Urothelium cell line (cell line): Measurements from ENCODE around the gene SH2D3C.
"Not testable (repeated sequence)": the region's sequence is repeated elsewhere in the genome, so short reads cannot be mapped to it uniquely, and the experiment has no call there.

Experiments used
- DNase-seq: peaks from one replicate; pipeline ENCODE4 v3.0.0; 2011; ENCODE audit warnings: low spot score, mixed read lengths
- FAIRE-seq: peaks from 2 replicates; lab custom pipeline; 2011; peaks lifted over from hg19 to GRCh38; lab: Jason Lieb, UNC

Gene SH2D3C

GRCh38 chr9:127785023-127785932, 6.8 kb upstream of the SH2D3C start:
- no peak for FAIRE-seq

GRCh38 chr9:127783111-127784008, 4.9 kb upstream of the SH2D3C start:
- no peak for DNase-seq
- FAIRE-seq = no peak

More at GRCh38 chr9:127785023-127785932, 6.8 kb upstream of the SH2D3C start:
- DNase-seq = peak; percentile 91

GRCh38 chr9:127781806-127782205, 3.3 kb upstream of the SH2D3C start:
- no peak for DNase-seq
- FAIRE-seq = no peak

GRCh38 chr9:127780909-127781308, 2.4 kb upstream of the SH2D3C start:
- not testable (repeated sequence) for FAIRE-seq, DNase-seq

GRCh38 chr9:127780126-127780885, 1.8 kb upstream of the SH2D3C start:
- DNase-seq (no peak), FAIRE-seq (no peak)

GRCh38 chr9:127779136-127779981, 893 bp upstream of the SH2D3C start:
- FAIRE-seq (no peak), DNase-seq (no peak)

GRCh38 chr9:127777368-127777980, 992 bp downstream of the SH2D3C start:
- DNase-seq (no peak), FAIRE-seq (no peak)

GRCh38 chr9:127776924-127777289, 1.6 kb downstream of the SH2D3C start:
- FAIRE-seq (no peak), DNase-seq (no peak)

- FAIRE-seq (no peak), DNase-seq (no peak)
Measured at GRCh38 chr9:127776195-127776923, 2.1 kb downstream of the SH2D3C start.

GRCh38 chr9:127773981-127774380, 4.5 kb downstream of the SH2D3C start:
- FAIRE-seq (no peak), DNase-seq (no peak)

- FAIRE-seq (no peak), DNase-seq (no peak)
Measured at GRCh38 chr9:127773272-127773671, 5.2 kb downstream of the SH2D3C start.

- DNase-seq = no peak
- no peak for FAIRE-seq
Measured at GRCh38 chr9:127772603-127773002, 5.9 kb downstream of the SH2D3C start.

- DNase-seq = no peak
- FAIRE-seq = no peak
Measured at GRCh38 chr9:127771570-127772189, 6.8 kb downstream of the SH2D3C start.

- DNase-seq = peak; percentile 98
- FAIRE-seq = peak; percentile 77
Measured at GRCh38 chr9:127770905-127771569, 7.4 kb downstream of the SH2D3C start.

GRCh38 chr9:127770583-127770904, 7.9 kb downstream of the SH2D3C start:
- DNase-seq (no peak), FAIRE-seq (no peak)

GRCh38 chr9:127769929-127770582, 8.4 kb downstream of the SH2D3C start:
- DNase-seq = no peak
- no peak for FAIRE-seq

- FAIRE-seq = no peak
Measured at GRCh38 chr9:127769101-127769500, 9.4 kb downstream of the SH2D3C start.

GRCh38 chr9:127768698-127769097, 9.8 kb downstream of the SH2D3C start:
- FAIRE-seq (no peak), DNase-seq (no peak)

More at GRCh38 chr9:127769101-127769500, 9.4 kb downstream of the SH2D3C start:
- DNase-seq = no peak
